Measurements from ENCODE around the gene RAD23A. TPM values are rescaled to one million over a fixed set of nuclear protein-coding genes. Genes with fewer than 3 reads are reported as not detected.

Gene RAD23A
- total and polyA plus RNA-seq, 9 of the 15 experiments (the other 6 are each of a cell fraction or from before 2014, with no cell fraction given), result 9.5 to 181 (median 101) TPM

DNA sequence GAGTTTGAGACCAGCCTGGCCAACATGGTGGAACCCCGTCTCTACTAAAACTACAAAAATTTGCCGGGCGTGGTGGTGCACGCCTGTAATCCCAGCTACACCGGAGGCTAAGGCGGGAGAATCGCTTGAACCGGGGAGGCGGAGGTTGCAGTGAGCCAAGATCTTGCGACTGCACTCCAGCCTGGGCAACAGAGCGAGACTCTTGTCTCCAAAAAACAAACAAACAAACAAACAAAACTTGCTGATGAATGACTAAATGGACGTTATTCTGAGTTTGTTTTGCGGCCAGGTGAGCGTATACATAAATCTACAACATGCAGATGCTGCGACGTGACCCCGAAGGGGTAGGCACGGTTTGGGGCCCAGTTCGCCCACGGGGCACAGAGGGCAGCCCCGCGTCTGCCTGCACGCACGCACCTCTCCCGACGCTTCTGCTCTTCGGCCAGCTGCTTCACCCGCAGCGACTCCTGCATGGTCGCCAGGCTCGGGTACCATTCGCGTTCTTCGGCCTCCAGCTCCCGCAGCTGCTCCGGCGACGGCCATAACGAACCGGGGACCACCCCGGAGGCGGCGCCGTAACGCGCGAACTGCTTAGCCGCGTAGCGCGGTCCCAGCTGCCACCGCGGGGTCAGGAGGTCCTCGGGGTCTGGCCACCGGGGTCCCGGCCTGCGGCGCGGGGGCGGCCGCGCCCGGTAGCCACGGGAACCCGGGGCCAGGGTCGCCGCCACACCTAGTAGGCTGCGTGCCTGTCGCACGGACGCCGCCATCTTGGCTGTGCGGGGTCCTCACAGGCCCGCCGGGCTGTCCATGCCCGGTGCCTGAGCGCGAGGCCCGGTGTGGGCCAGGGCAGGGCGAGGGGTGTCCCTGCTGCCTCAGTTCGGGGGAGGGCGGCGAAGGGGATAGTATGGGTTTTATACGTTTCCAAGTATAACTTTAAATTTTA is 11.1 kb downstream of the RAD23A start, which contains the start of gene GADD45GIP1 (continued):
- TF ChIP-seq POU5F1 (IDR thresholded peaks at IDR 0.05; ENCODE audit: borderline replicate concordance, low read depth, low read length, partially characterized antibody), result no peak
- no peak for TF ChIP-seq XRCC4 (IDR thresholded peaks at IDR 0.05; ENCODE audit: extremely low read depth, insufficient read depth, insufficient read length)
- TF ChIP-seq ZNF398 (CRISPR knock-in tag; IDR thresholded peaks at IDR 0.05), result no peak
- no peak for TF ChIP-seq HEY1 (CRISPR knock-in tag; IDR thresholded peaks at IDR 0.05; ENCODE audit: borderline replicate concordance)
- TF ChIP-seq HNRNPH1 (optimal IDR thresholded peaks at IDR 0.05; ENCODE audit: low read depth, low read length), result no peak
- no peak for TF ChIP-seq ZNF175 (CRISPR knock-in tag; IDR thresholded peaks at IDR 0.05; ENCODE audit: low read depth)
- TF ChIP-seq ZNF212 (CRISPR knock-in tag; IDR thresholded peaks at IDR 0.05), result no peak
- no peak for TF ChIP-seq DACH1 (IDR thresholded peaks at IDR 0.05; ENCODE audit: partially characterized antibody)
- no peak for TF ChIP-seq ZNF165 (CRISPR knock-in tag; IDR thresholded peaks at IDR 0.05; ENCODE audit: borderline replicate concordance)
- no peak for TF ChIP-seq TFAM (CRISPR knock-in tag; conservative IDR thresholded peaks at IDR 0.05)
- TF ChIP-seq PHF8 (IDR thresholded peaks at IDR 0.05; ENCODE audit: borderline replicate concordance, low read length), result peak; percentile 87; the same call in 1 of the 2 replicates
- TF ChIP-seq PYGO2 (tag; IDR thresholded peaks at IDR 0.05), result no peak
- no peak for TF ChIP-seq CHD2 (IDR thresholded peaks at IDR 0.05; ENCODE audit: low read depth, low read length)
- TF ChIP-seq NCOA6 (IDR thresholded peaks at IDR 0.05), result no peak
- no peak for TF ChIP-seq TRIM25 (IDR thresholded peaks at IDR 0.05; ENCODE audit: borderline replicate concordance)
- TF ChIP-seq ZNF592 (IDR thresholded peaks at IDR 0.05), result peak; percentile 72
- peak; percentile 79; the same call in 1 of the 2 replicates for TF ChIP-seq ZSCAN29 (IDR thresholded peaks at IDR 0.05)

Data from K562 (cell line).